HT-29 (cell line): ENCODE data around the gene C22orf15. TPM values are rescaled to one million over a fixed set of nuclear protein-coding genes. Genes with fewer than 3 reads are reported as not detected.
A peak's percentile ranks its signal among the peaks of the same experiment; 100 is the strongest.

Experiments
- DNase-seq: peaks from one replicate; pipeline ENCODE4 v3.0.0-alpha.2; 2015; ENCODE audit warnings: low spot score
- total RNA-seq: library from RNA; depleted of rRNA; stranded (reverse); fragments of >200 nt; shearing (Covaris generic); gene quantifications from 2 replicates; pipeline ENCODE4 v1.2.3, GENCODE V29; 2014

Gene C22orf15
- total RNA-seq, 1 experiment from 2014 or later = not detected

DNA sequence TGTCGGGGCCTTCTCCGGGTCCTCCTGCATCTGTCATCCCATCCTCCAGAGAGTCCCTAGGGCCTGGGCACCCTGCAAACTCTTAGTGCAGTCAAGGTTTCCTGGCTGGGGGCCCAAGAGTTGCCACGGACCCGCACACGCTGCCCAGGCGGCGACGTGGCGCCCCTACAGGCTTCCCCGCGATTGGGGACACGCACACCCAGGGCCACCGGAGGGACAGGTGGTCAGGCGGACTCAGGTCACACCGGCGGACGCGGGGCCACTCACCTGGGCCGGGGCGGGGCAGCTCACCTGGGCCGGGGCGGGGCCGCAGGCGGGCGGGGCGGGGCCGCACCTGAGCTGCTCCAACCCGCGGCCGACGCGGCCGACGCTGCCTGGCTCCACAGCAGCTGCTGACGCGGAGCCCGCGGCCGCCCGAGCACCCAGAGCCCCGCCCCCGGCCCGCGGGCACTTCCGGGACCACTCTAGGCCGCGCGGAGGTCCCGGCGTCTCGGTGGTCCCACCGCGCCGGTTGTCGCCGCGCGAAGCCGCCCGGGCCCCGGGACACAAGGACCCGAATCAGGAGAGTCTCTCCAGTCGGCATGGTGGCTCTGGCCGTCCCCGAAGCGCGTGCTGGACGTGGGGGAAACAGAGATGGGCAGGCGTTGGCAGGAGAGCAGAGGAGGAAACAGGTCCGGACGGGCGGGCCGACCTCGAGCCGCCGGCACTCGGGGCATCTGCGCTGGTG lies 11.9 kb upstream of the C22orf15 start, which contains the start of gene ZNF70:
ZNF70 (minus strand) TSS at position 399 of the 727 bp plus-strand sequence. CDS start 5,972 bp downstream, outside the sequence.
- DNase-seq = peak; percentile 83

DNA sequence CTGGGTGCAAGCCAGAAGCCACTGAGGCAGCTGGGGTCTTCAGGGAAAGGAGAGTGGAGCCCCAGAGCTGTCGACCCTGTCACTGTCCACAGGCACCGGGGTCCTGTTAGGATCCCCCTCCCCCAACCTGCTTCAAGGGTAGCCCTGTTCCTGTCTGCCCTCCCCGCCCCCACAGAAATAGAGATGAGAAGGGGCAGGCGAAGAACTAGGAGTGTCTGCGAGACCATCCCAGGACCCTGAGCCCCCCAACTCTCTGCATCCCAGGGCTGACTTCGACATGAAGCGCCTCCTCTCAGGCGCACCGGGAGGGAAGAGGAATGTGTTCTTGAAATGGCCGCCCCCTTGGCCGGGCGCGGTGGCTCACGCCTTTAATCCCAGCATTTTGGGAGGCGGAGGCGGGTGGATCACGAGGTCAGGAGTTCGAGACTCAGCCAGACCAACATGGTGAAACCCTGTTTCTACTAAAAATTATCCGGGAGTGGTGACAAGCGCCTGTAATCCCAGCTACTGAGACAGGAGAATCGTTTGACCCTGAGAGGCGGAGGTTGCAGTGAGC lies 11.3 kb upstream of the C22orf15 start:
- DNase-seq = no peak

DNA sequence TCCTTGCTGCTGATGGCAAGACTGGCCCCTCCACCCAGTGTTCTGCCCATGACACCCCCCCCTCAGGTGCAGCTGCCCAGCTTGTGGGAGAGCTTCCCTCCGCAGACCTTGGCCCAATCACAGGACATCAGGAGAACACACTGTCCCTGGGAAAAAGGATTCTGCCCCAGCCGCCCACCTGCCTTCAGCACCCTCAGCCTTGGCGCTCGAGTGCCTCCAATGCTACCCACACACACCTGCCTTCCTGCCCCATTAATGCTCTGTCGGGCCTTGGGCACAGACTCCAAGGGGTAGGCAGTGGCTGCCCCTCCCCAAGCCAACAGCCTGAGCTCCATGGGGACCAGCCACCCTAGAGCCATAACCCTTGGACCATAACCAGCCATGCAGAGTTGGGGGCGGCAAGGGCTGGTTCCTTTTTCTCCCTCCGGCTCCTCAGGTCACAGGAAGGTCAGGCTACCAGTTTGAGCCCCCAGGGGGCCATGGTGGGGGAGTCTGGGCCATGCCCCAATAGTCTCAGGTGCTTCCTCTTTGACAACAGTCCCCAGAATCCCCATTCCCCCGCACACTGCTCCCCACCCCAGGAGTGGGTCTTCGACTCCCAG lies 10.6 kb upstream of the C22orf15 start:
- no peak for DNase-seq

DNA sequence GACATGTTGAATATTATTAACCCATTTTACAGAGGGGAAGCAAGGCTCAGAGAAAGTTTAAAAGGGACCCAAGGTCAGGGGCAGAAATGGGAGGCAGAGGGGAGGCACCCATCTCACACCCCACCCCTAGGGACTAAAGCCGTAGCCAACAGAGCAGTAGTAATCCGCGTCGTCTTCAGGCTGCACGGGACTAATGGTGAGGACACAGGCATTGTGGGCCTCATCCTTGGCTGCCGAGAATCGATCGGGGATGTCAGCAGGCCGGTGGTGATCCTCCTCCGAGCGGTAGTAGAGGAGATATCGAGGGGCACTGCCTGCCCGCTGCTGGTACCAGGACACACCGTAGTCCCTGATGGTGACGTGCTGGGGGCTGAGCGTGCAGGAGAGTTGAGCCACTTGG lies 10.0 kb upstream of the C22orf15 start:
- no peak for DNase-seq

DNA sequence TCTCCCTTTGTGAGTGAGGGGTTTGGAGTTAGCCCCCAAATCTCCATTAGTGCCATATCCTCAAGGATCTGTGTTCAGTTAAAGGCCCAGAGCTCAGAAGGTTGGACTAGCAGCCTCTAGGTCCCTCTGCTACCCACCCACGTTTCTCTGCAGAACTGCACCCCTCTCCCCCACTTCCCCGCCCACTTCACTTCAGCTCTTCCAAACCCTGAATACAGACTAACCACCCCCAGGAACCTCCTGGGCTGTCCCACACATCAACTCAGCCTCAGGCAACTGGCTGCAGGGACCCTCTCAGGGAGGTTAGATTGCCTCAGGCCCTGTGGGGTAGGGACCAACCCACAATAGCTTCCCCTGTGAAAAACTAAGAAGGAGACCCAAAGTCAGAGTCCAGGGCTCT lies 9.4 kb upstream of the C22orf15 start:
- DNase-seq = no peak

DNA sequence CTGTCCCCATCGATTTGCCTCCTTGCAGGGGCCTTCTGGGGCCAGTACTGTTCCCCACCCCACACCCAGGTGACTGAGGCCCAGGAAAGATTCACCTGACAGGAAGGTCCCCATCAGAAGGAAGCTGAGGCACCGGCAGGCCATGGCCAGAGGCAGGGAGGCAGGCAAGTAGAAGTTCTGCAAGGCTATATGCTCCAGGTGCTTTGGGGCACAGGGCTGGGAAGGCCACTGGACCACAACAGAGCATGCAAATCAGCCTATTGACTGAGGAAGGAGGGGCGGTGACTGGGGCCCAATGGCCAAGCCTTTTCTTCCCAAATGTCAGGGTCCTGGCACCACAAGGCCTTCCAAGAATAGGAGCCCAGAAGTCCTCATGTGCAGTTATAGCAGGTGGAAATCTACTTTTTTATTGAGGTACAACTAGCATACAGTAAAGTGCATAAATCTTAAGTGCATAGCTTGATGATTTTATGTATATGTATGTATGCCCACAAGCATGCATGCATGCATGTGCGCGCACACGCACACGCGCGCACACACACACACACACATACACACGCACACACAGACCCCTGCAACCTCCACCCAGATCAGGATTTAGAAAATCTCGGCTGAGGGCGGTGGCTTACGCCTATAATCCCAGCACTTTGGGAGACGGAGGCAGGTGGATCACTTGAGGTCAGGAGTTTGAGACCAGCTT lies 8.4 kb upstream of the C22orf15 start, which contains the start of gene VPREB3:
VPREB3 (minus strand) TSS at position 206 of the 700 bp plus-strand sequence; CDS start at position 144, 62 bp downstream.
- no peak for DNase-seq

DNA sequence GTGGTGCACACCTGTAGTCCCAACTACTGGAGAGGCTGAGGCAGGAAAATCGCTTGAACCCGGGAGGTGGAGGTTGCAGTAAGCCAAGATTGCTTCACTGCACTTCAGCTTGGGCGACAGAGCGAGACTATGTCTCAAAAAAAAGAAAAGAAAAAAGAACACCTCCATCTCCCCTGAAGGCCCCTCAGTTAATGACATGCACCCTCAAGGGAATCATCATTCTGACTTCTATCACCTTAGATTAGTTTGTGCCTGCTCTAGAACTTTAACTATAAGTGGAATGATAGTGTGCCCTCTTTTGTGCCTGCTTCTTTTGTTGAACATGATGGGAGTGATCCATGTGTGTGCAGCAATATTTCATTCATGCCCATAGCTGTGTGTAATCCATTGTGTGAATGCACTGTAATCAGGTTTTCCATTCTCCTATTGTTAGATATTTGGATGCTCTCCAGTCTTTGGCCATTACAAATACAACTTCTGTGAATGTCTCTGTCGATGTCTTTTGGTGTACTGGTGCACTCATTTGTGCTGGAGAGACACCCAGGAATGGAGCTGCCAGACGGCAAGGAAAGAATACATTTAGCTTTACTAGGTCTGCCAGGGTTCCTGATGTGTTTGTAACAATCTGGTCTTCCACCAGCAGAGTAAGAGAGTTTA lies 7.7 kb upstream of the C22orf15 start:
- DNase-seq = no peak

DNA sequence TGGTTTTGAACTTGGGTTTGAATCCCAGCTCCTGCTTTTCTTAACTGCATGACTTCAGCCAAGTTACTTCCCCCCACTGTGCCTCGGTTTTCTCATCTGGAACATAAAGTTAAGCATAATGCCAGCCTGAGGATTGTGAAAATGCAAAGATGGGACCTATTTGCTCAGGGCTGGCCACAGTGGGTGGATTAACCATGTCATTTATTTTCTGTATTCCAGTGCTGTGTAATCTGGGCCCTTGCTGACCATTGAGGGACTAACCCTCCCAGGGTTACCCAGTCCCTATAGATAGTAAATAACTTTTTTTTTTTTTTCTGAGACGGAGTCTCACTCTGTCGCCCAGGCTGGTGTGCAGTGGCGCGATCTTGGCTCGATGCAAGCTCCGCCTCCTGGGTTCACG lies 7.1 kb upstream of the C22orf15 start:
- no peak for DNase-seq

DNA sequence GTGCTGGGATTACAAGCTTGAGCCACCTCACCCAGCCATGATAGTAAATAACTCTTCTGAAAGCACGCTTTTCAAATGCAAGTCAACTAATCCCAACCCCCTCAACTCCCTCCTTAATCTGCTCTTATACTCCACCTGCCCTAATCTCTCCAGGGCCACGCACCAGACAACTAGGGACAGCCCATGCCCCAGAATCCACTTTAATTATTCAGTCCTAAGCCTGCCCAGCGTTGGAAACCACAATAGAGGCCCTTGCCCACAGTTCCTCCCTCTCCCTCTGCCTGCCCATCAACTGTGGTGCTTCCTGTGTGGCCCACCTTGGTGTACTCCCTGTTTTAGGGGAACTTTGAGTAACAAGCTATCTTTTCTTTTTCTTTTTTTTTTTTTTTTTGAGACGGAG lies 5.9 kb upstream of the C22orf15 start:
- DNase-seq = no peak

DNA sequence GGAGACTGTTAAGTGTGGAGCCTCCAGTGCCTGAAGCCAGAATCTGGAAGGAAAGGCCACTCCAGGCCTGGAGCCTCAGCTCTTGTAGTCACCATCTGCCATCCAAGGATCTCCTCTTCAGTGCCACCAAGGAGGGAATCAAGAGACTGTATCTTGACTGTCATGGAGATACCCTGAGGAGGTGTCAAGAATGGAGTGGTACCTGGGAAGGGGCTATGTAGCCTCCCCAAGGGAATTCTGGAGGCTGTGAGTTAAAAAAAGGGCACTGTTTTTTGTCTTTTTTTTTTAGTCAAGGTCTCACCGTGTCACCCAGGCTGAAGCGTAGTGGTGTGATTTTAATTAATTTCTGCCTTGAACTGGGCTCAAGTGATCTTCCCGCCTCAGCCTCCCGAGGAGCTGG lies 3.2 kb upstream of the C22orf15 start:
- no peak for DNase-seq

DNA sequence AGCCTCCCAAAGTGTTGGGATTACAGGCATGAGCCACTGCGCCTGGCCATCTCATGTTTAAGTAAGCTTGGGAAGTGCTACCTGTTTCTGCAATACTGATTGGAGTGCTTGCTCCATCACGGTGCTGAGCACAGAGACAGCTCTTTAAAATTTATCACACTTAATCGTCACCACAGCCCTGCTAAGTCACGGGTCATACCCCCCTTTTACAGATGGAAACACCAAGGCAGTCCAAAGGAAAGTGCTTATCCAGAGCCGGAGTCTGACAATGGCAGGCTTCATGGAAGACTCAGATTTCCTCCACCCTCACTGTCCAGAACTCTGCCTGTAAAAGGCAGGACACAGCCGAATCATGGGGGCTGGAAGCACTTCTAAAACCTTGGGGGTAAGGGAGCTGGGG lies 2.7 kb upstream of the C22orf15 start:
- no peak for DNase-seq

DNA sequence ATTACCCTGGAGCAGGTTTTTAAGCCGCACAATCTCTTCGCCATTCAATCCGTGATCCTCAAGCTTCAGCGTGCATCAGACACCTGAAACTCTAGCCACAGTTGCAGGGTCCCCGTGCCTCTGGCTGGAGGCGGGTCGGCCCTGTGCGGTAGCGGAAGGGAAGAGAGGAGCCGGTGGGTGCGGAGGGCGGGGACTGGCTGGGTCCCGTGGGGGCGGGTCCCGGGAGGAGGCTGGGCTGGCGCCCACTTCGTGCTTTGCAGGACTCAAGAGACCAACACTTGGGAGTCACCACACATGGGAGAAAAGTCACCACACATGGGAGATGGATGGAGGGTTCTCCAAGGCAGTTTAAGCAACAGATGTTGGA lies 772 bp downstream of the C22orf15 start:
- DNase-seq = no peak

DNA sequence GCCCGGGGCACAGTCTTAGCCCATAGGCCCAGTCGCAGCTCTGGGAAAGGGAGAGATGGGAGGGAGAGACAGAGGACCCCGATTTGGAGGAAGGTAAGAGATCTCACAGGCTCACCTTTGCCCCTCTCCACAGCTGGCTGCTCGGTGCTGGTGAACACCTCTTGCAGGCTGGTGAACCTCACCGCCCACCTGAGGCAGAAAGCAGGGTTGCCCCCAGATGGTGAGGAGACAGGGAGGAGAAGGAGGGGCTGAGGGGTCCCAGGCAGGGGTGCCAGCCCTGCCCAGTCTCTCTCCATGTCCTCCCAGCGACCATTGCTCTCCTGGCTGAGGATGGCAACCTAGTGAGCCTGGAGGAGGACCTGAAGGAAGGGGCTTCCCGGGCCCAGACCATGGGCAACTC lies 1.2 kb downstream of the C22orf15 start:
- DNase-seq = no peak

DNA sequence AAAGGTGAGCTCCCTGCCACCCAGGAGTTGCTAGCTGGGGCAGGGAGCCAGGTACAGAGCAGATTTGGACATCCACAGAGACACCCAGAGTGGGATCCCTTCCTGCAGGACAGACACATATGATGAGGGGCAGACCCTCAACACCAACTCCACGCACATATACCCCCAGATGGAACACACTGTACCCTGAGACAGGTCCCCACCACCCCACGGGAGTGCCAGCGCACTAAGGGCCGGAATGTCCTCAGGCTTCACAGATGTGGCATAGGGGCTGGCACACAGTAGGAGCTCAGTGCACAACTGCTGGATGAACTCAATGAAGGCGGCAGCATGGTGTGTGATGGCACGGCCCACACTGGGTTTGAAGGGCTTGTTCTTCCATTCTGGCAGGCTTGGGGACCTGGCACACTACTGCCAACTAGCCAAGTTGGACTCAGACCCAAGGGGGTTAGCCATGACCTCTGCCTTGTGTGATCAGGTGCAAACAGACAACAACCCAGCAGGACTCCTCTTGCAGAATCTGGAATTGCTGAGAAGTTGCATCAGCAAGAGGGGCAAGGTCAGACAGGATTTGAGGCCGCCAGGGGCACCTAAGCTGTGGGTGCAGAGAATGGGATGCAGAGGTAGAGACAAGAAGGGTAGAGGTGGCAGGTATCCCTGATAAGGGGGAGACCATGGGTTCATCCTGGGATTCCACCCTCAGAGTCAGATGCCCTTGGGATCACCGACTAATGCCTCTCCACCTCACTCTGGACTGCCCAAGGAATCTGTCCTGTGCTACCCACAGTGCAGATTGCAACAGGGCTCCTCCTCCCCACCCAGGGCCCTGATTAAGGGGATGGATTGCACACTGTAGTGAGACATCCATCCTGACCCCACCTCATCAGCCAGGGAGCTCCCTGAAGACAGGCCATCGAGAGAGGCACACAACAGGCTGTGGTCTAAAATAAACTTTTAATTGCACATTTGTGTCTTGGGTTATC lies 2.4 kb downstream of the C22orf15 start:
- DNase-seq = no peak

DNA sequence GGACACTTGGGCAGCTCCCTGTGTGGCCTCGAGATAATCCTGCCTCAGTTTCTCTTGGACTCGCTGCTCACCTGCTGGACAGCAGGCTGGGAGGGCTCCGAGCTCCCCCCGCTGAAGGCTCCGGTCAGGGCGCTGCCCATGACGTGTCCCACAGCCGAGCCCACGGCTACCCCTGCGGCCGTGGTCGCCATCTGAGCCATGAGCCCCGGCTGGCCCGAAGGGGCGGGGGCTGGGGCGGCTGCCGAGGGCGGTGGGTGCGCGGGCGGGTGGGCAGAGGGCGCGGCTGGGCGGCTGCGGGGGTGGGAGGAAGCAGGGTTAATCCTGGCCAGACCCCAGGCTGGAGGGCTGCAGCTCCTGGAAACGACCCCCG lies 4.5 kb downstream of the C22orf15 start:
- DNase-seq = no peak

DNA sequence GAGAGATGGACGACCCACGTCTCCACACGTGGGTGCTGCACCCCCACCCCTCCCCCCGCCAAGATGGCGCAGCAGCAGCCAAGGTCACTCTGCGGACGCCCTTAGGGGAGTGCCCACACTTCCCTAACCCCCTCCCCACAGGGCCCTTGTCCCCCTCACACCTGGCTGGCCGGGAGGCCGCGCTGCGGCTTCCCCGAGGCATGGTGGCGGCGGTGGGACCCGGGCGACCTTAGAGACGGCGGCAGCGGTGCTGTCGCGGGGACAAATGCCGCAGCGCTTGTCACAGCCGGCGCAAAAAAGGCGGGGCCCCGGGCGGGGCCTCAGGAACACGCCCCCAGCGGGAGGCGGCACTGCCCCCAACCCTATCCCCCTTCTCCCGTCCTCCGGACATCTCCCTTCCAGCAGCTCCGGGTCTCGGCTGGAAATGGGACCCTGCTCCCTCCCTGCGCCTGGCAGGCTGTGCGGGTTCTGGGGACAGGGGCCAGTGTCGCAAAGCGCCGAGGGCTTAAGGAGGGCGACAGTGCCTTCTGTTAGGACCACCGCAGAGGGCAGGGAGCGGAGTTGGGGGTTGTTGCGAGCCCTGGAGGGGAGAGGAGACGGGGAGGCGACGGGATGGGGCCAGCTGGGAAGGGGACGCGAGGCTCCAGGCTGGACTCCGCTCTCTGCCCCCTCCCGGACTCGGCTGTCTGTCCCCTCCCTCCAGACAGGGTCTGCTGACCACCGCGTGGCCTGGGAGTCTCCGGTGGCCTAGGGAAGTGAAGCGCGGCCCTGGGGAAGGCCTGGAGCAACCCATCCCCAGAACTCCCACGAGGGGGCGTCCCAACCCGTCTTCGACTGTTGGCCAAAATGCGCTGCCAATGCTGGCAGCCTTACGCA lies 5.1 kb downstream of the C22orf15 start, which contains the start of gene CHCHD10:
CHCHD10 (minus strand) TSS at position 300 of the 876 bp plus-strand sequence; CDS start at position 202, 98 bp downstream.
- peak; percentile 70 for DNase-seq

DNA sequence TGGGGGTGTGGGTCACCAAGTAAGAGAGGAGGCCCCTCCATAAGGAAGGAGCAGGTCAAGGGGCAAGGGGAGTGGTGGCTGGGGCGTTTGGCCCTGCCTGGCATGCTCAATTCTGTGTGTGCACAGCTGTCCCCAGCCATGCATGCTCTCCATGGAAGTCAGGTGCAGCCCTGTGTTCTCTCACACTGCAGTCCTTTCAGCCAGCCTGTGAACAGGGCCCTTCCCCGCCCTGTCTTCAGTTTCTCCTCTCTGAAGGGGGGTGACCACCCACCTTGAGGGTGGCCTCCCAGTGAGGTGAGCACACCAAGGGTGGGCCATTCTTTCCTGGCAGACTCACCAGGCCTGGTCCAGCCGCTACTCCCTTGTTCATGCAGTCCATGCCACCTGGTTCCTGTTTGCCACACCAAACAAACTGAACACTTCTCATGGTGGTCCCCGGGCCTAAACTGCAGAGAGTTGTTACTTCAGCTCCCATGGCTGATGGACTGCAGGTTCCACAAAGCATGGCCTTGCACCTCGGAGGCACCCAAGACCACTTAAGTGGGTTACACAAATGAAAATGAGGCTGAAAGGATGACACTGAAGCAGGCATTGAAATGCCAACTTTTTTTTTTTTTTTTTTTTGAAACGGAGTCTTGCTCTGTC lies 6.7 kb downstream of the C22orf15 start:
- no peak for DNase-seq

DNA sequence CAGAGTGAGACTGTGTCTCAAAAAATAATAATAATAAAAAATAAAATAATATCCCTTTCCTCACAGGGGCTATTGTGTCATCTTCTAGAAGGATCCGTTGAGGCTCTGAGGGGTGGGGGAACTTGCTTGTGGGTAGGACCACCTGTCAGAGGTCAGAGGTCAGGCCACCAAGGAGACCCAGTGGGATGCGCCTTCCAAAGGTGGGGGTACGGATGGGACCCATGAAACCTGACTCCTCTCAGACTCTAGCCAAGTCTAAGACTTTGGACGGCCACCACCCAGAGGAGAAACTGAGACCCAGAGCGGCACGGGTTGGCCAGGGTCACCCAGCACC lies 9.5 kb downstream of the C22orf15 start:
- DNase-seq = no peak
